H1 (cell line): Measurements from ENCODE around the gene SLC43A1. TPM values are rescaled to one million over a fixed set of nuclear protein-coding genes. Genes with fewer than 3 reads are reported as not detected.

Source experiments
- CTCF ChIA-PET: fragments of 300-600 bp; sonication (Branson Sonifier 250); formaldehyde crosslinking; loops from one replicate; lab custom pipeline; 2021; ENCODE audit not compliant: partially characterized antibody; lab: Charles Lee
- POLR2A ChIA-PET: fragments of 300-600 bp; sonication (Branson Sonifier 250); formaldehyde crosslinking; loops from one replicate; lab custom pipeline; 2021; ENCODE audit warnings: inconsistent platforms; ENCODE audit not compliant: partially characterized antibody; lab: Charles Lee
- DNase-seq, 2 experiments: peaks; one replicate each; pipeline versions ENCODE4 v3.0.0 to v3.0.0-alpha.2; 2010 to 2022; ENCODE audit warnings: low spot score in 2 of 2, low read depth in 1 of 2, mixed read lengths in 1 of 2
- FAIRE-seq: peaks from 2 replicates; lab custom pipeline; 2011; peaks lifted over from hg19 to GRCh38; lab: Jason Lieb, UNC
- H2AFZ ChIP-seq: 2 replicates; pipeline ENCODE4 v1.8.1; 2012; ENCODE audit warnings: low read length, inconsistent platforms
- H2AK5ac ChIP-seq: 2 replicates; pipeline ENCODE4 v1.6.1; 2013; ENCODE audit warnings: low read depth, low read length
- H2BK120ac ChIP-seq: replicated peaks from 2 replicates; pipeline ENCODE3; 2013; ENCODE audit warnings: low read depth, low read length, inconsistent platforms
- H2BK12ac ChIP-seq: 2 replicates; pipeline ENCODE4 v1.6.1; 2013; ENCODE audit warnings: low read depth, low read length
- H2BK15ac ChIP-seq: 2 replicates; pipeline ENCODE4 v1.6.1; 2013; ENCODE audit warnings: low read length
- H2BK20ac ChIP-seq: 2 replicates; pipeline ENCODE4 v1.6.1; 2013; ENCODE audit warnings: low read length
- H2BK5ac ChIP-seq: 2 replicates; pipeline ENCODE4 v1.6.1; 2013; ENCODE audit warnings: low read depth, low read length
- H3K14ac ChIP-seq: 2 replicates; pipeline ENCODE4 v1.6.1; 2013; ENCODE audit warnings: inconsistent platforms; ENCODE audit not compliant: insufficient read length
- H3K18ac ChIP-seq: 2 replicates; pipeline ENCODE4 v1.6.1; 2013; ENCODE audit warnings: low read length; ENCODE audit errors: extremely low read depth
- H3K23ac ChIP-seq: 2 replicates; pipeline ENCODE4 v1.6.1; 2013; ENCODE audit warnings: inconsistent platforms; ENCODE audit not compliant: insufficient read length
- H3K23me2 ChIP-seq: 2 replicates; pipeline ENCODE4 v1.6.1; 2013; ENCODE audit warnings: low read depth, low read length
- H3K27ac ChIP-seq: 2 replicates; pipeline ENCODE4 v1.6.1; 2011; ENCODE audit warnings: low read depth, low read length, inconsistent platforms
- H3K27me3 ChIP-seq, 4 experiments: replicated peaks in 1 of 4; 1 replicate in 1 of 4; 2 replicates in 3 of 4; pipeline versions ENCODE4 v1.6.1 to v1.8.1; 2011 to 2013; ENCODE audit warnings: low read length in 3 of 4, mild to moderate bottlenecking in 3 of 4, inconsistent platforms in 2 of 4, mixed read lengths in 2 of 4, moderate library complexity in 1 of 4; ENCODE audit not compliant: control insufficient read depth in 3 of 4, insufficient read depth in 3 of 4; ENCODE audit errors: extremely low read depth in 1 of 4
- H3K36me3 ChIP-seq, 4 experiments: 2 replicates each; pipeline versions ENCODE4 v1.6.1 to v1.8.1; 2011 to 2013; ENCODE audit warnings: mild to moderate bottlenecking in 4 of 4, low read length in 3 of 4, moderate library complexity in 2 of 4, control low read depth in 1 of 4, inconsistent platforms in 1 of 4; ENCODE audit not compliant: insufficient read depth in 4 of 4, control insufficient read depth in 2 of 4
- H3K4ac ChIP-seq: replicated peaks from 2 replicates; pipeline ENCODE3; 2013; ENCODE audit warnings: low read length, low read depth, mixed read lengths, inconsistent platforms; ENCODE audit not compliant: insufficient read length
- H3K4me1 ChIP-seq, 4 experiments: replicated peaks in 1 of 4; 1 replicate in 1 of 4; 2 replicates in 3 of 4; pipeline versions ENCODE4 v1.6.1 to v1.8.1; 2011 to 2013; ENCODE audit warnings: low read length in 3 of 4, inconsistent platforms in 2 of 4, mixed read lengths in 1 of 4; ENCODE audit not compliant: insufficient read depth in 4 of 4, control insufficient read depth in 3 of 4
- H3K4me2 ChIP-seq, 2 experiments: 2 replicates each; pipeline versions ENCODE4 v1.6.1 to v1.8.1; 2011 to 2013; ENCODE audit warnings: low read depth in 2 of 2, low read length in 2 of 2, control low read depth in 1 of 2, inconsistent platforms in 1 of 2, mild to moderate bottlenecking in 1 of 2; ENCODE audit not compliant: insufficient read depth in 1 of 2
- H3K4me3 ChIP-seq, 4 experiments: fragments of 200-600, 300-600 bp in 1 of 4; sonication (generic), shearing (Covaris generic), sonication (Bioruptor Twin) in 1 of 4; 2 replicates each; pipeline versions ENCODE4 v1.5.1 to v1.8.1; 2011 to 2016; ENCODE audit warnings: low read length in 4 of 4, low read depth in 3 of 4, control low read depth in 2 of 4, inconsistent platforms in 2 of 4, mild to moderate bottlenecking in 2 of 4, mixed read lengths in 1 of 4, moderate library complexity in 1 of 4; ENCODE audit not compliant: insufficient read depth in 2 of 4; ENCODE audit errors: extremely low read depth in 1 of 4
- H3K56ac ChIP-seq: replicated peaks from 2 replicates; pipeline ENCODE3; 2013; ENCODE audit warnings: low read depth, mild to moderate bottlenecking, mixed read lengths, low read length, inconsistent platforms; ENCODE audit not compliant: insufficient read length
- H3K79me1 ChIP-seq: 2 replicates; pipeline ENCODE4 v1.6.1; 2013; ENCODE audit warnings: low read depth, low read length, control low read depth
- H3K79me2 ChIP-seq, 2 experiments: 2 replicates each; pipeline versions ENCODE4 v1.6.1 to v1.8.1; 2012 to 2013; ENCODE audit warnings: low read length in 2 of 2, mild to moderate bottlenecking in 2 of 2, inconsistent platforms in 1 of 2; ENCODE audit not compliant: insufficient read depth in 2 of 2, control insufficient read depth in 1 of 2
- H3K9ac ChIP-seq, 4 experiments: replicated peaks in 1 of 4; 1 replicate in 1 of 4; 2 replicates in 3 of 4; pipeline versions ENCODE4 v1.6.1 to v1.8.1; 2011 to 2013; ENCODE audit warnings: low read depth in 3 of 4, low read length in 3 of 4, control low read depth in 2 of 4, mild to moderate bottlenecking in 2 of 4, moderate library complexity in 2 of 4, inconsistent platforms in 1 of 4; ENCODE audit errors: extremely low read depth in 1 of 4
- H3K9me3 ChIP-seq, 2 experiments: 2 replicates each; pipeline versions ENCODE4 v1.6.1 to v1.8.1; 2012 to 2013; ENCODE audit warnings: mild to moderate bottlenecking in 2 of 2, moderate library complexity in 2 of 2, control low read depth in 1 of 2, inconsistent platforms in 1 of 2, low read depth in 1 of 2, low read length in 1 of 2, mixed read lengths in 1 of 2; ENCODE audit not compliant: insufficient read depth in 2 of 2
- H4K20me1 ChIP-seq, 2 experiments: replicated peaks in 1 of 2; 2 replicates each; pipeline versions ENCODE3 to v1.8.1; 2011 to 2013; ENCODE audit warnings: inconsistent platforms in 2 of 2, low read length in 2 of 2, mild to moderate bottlenecking in 1 of 2; ENCODE audit not compliant: insufficient read depth in 2 of 2, control insufficient read depth in 1 of 2
- H4K5ac ChIP-seq: 2 replicates; pipeline ENCODE4 v1.6.1; 2013; ENCODE audit warnings: low read length, low read depth, mixed read lengths, inconsistent platforms; ENCODE audit not compliant: insufficient read length
- H4K8ac ChIP-seq: 2 replicates; pipeline ENCODE4 v1.8.0; 2013; ENCODE audit warnings: mild to moderate bottlenecking, moderate library complexity, low read length, inconsistent platforms; ENCODE audit not compliant: insufficient read depth; ENCODE audit errors: extremely low read depth
- H4K91ac ChIP-seq: replicated peaks from 2 replicates; pipeline ENCODE3; 2013; ENCODE audit warnings: low read length, mixed read lengths, inconsistent platforms; ENCODE audit not compliant: insufficient read length
- BACH1 ChIP-seq: IDR thresholded peaks from 2 replicates; pipeline ENCODE4 v1.6.1; 2012; ENCODE audit warnings: low read length, improper control_type of control experiment
- KDM1A ChIP-seq: fragments of 200-600, 300-600 bp; sonication (generic); IDR thresholded peaks from 2 replicates; pipeline ENCODE4 v1.7.1; 2016; ENCODE audit warnings: mild to moderate bottlenecking, low read length, borderline replicate concordance
- KDM4A ChIP-seq: IDR thresholded peaks from one replicate; pipeline ENCODE4 v1.7.1; 2012; ENCODE audit warnings: low read depth, mild to moderate bottlenecking, moderate library complexity, low read length, inconsistent platforms; ENCODE audit not compliant: severe bottlenecking
- SIN3A ChIP-seq, 2 experiments: IDR thresholded peaks in 1 of 2; conservative IDR thresholded peaks in 1 of 2; 2 replicates each; pipeline ENCODE4 v1.6.1; 2011 to 2012; ENCODE audit warnings: low read length in 2 of 2, improper control_type of control experiment in 1 of 2, low read depth in 1 of 2, mild to moderate bottlenecking in 1 of 2
- TAF1 ChIP-seq: IDR thresholded peaks from 2 replicates; pipeline ENCODE4 v1.6.1; 2011; ENCODE audit warnings: mild to moderate bottlenecking, low read depth, low read length
- TEAD4 ChIP-seq: IDR thresholded peaks from 2 replicates; pipeline ENCODE4 v1.6.1; 2012; ENCODE audit warnings: low read depth, low read length, inconsistent platforms, mixed read lengths
- YY1 ChIP-seq: IDR thresholded peaks from 2 replicates; pipeline ENCODE4 v1.6.1; 2011; ENCODE audit warnings: low read depth, mild to moderate bottlenecking, low read length
- WGBS, 2 experiments: shearing (Covaris generic) in 1 of 2; methylation state at CpG; one replicate each; pipeline versions ENCODE4 v1.1.6 to v1.1.7; 2013 to 2015; ENCODE audit warnings: low lambda C conversion rate in 2 of 2, mixed read lengths in 2 of 2, inconsistent platforms in 1 of 2, low coverage in 1 of 2, missing lambda C conversion rate in 1 of 2; ENCODE audit not compliant: insufficient replicate concordance in 2 of 2, insufficient coverage in 1 of 2, insufficient read length in 1 of 2; ENCODE audit errors: extremely low coverage in 1 of 2, missing lambda C conversion rate in 1 of 2; 5-methylcytosine and 5-hydroxymethylcytosine counted together
- polyA plus RNA-seq, 7 experiments: library from polyadenylated mRNA; depleted of rRNA in 3 of 7; stranded (reverse) in 5 of 7; unstranded in 2 of 7; fragments of >200 nt in 5 of 7; fragments of 200-250 nt in 2 of 7; gene quantifications; 1 replicate in 5 of 7; 2 replicates in 1 of 7; 4 replicates in 1 of 7; pipeline versions ENCODE4 v1.2.1 to v1.2.3, GENCODE V29; 2011 to 2013; ENCODE audit warnings: missing spikeins in 2 of 7, mixed read lengths in 2 of 7
- total RNA-seq: library from RNA; stranded (reverse); fragmentation: NEBNext Ultra II Directional; extraction: Animal tissue kit (Norgen Biotek cat#: 25700); gene quantifications from 2 replicates; pipeline ENCODE4 v1.2.1, GENCODE V29; 2021

The SLC43A1 gene
- total and polyA plus RNA-seq, 2 of the 8 experiments (the other 6 are each of a cell fraction or from before 2014, with no cell fraction given): 34.5 to 58.0 TPM

DNA sequence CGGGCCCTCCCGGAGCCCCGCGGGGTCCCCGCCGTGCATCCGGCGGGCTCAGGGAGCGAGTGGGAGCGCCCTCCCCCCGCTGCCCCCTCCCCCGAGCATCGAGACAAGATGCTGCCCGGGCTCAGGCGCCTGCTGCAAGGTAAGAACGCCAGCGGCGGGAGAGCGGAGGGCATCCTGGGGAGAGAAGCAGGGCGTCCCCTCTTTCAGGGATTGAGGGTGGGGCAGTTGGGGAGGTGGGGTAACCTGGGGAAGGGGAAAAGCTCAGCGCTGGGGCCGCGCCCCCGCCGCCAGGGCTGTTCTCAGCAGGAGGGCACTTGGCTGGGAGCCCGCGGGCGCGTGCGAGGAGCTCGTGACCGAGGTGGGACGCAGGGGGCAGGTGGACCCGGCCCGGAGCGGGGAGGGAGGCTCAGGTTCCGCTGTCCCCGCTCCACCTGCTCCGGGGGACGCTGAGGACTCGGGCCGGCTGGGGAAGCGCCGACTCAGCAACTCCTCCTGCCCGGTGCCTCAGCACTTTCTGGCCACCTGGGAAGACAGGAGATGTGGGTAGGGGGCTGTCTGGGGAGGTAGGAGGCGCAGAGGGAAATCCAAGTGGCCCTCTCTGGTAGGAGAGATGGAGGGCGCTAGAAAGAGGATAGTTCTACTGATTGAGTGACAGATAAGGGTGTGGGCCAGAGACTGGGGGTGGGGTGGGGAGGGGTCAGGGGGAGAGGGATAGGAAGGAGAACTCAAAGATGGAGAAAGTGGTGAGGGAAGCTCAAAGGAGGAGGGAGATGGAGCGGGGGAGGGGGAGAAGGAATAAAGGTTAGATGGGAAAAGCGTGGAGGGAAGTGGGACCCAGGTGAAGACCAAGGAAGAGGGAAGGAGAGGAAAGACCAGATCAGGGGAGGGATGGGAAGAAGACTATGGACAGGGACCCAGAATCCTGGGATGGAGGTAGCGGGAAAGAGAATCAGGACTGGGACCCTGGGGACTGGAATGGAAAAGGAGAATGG is 54.4 kb downstream of the SLC43A1 start:
- ChIA-PET POLR2A (interaction anchor here (0.8 to 10.5 kb wide), 15 partner anchors 8 to 280 kb away, joined by 3 to 141 read pairs (median 4); partner anchors contain the start of genes SELENOH, SLC43A1, TIMM10 and TNKS1BP1), CTCF (interaction anchor here (0.9 to 14.0 kb wide), 15 partner anchors 13 to 187 kb away, joined by 3 to 452 read pairs (median 5); partner anchors contain the start of genes SLC43A3 and TIMM10)
- H3K56ac ChIP-seq: no peak overlapping the region
- no peak for FAIRE-seq
- no peak overlapping the region for H3K23ac ChIP-seq
- H3K79me2 ChIP-seq: peaks cover 0 to 21% of the 10 kb centered on the region in 2 experiments; a peak in 2 of 4 replicates
- H3K9me3 ChIP-seq: no peaks in the 10 kb centered on the region
- H3K27ac ChIP-seq: no peak overlapping the region
- H4K20me1 ChIP-seq: peaks cover 0 to 2% of the 10 kb centered on the region in 2 experiments
- H2AFZ ChIP-seq: no peak overlapping the region
- H3K79me1 ChIP-seq: peaks cover 3% of the 10 kb centered on the region; the same call in 1 of the 2 replicates
- H3K4me2 ChIP-seq: peak overlapping the region; percentile 84 to 99
- peak overlapping the region; percentile 62 to 97 (median 74) for H3K4me3 ChIP-seq
- 0 out of 2 replicates have a peak overlapping the region, but pooled peaks have one; percentile 72 for H2BK15ac ChIP-seq
- no peak overlapping the region for H2BK120ac ChIP-seq
- peak overlapping the region; percentile 58; the same call in 1 of the 2 replicates for H2AK5ac ChIP-seq
- H3K4me1 ChIP-seq: peaks cover 5 to 50% (median 37%) of the 10 kb centered on the region in 4 experiments
- no peak overlapping the region for H3K4ac ChIP-seq
- H3K14ac ChIP-seq: no peak overlapping the region
- H2BK20ac ChIP-seq: 0 out of 2 replicates have a peak overlapping the region, but pooled peaks have one; percentile 61
- no peak overlapping the region for H4K5ac ChIP-seq
- H4K91ac ChIP-seq: no peak overlapping the region
- H3K23me2 ChIP-seq: peaks cover 24% of the 10 kb centered on the region
- H2BK12ac ChIP-seq: peak overlapping the region; percentile 60; the same call in 1 of the 2 replicates
- H3K9ac ChIP-seq: peak overlapping the region in 2 of 4 experiments; percentile 3 to 25; a peak in 4 of 7 replicates
- peak overlapping the region; percentile 90 for H3K18ac ChIP-seq
- H4K8ac ChIP-seq: no peak overlapping the region
- no peaks in the 10 kb centered on the region for H3K36me3 ChIP-seq
- H2BK5ac ChIP-seq: peak overlapping the region; percentile 52; the same call in 1 of the 2 replicates
- H3K27me3 ChIP-seq: peaks cover 8 to 36% (median 26%) of the 10 kb centered on the region in 4 experiments
- peak in 1 of 2 experiments; percentile 80 for DNase-seq
- 6% methylated on average over 10 of the region's 50 CpGs; no CpG with 5 or more reads in 1 of the 2 experiments for WGBS, 2 experiments
- TF ChIP-seq TAF1: no peak
- TF ChIP-seq SIN3A (conservative IDR thresholded peaks at IDR 0.05 in 1 of 2, IDR thresholded peaks at IDR 0.05 in 1 of 2; ENCODE audit: low read depth in 1 of 2, low read length in 2 of 2): 0 out of 4 replicates have a peak, but pooled peaks of 1 of the 2 experiments have one; percentile 60
- no peak for TF ChIP-seq YY1
- TF ChIP-seq KDM1A: 0 out of 2 replicates have a peak, but pooled peaks have one; percentile 11
- TF ChIP-seq KDM4A: peak; percentile 62
- TF ChIP-seq TEAD4: no peak
- peak; percentile 95 for TF ChIP-seq BACH1
